ENCODE measurements around the gene ANKRD27. TPM values are rescaled to one million over a fixed set of nuclear protein-coding genes. Genes with fewer than 3 reads are reported as not detected.

The ANKRD27 gene
- total RNA-seq, 4 donors from 2014 or later = 26.4 to 36.2 (median 30.8) TPM

GRCh38 chr19:32686847-32687475 is 12.0 kb upstream of the ANKRD27 start:
- H3K4me3 ChIP-seq = no peak overlapping the region
- no peaks in the 10 kb centered on the region for H3K36me3 ChIP-seq
- TF ChIP-seq CTCF (IDR thresholded peaks at IDR 0.05) = no peak
- no peak for TF ChIP-seq EP300 (IDR thresholded peaks at IDR 0.05)
- no peak for TF ChIP-seq POLR2AphosphoS5 (IDR thresholded peaks at IDR 0.05)
- TF ChIP-seq POLR2A (IDR thresholded peaks at IDR 0.05) = no peak
- WGBS = 98% methylated on average over 6 of the region's 6 CpGs
- H3K27ac ChIP-seq = no peak overlapping the region
- no peaks in the 10 kb centered on the region for H3K9me3 ChIP-seq
- no peak for DNase-seq (ENCODE audit: low spot score in 2 of 2)
- peaks cover 15% of the 10 kb centered on the region for H3K4me1 ChIP-seq
- no peaks in the 10 kb centered on the region for H3K27me3 ChIP-seq

- no peak overlapping the region for H3K27ac ChIP-seq
- no peaks in the 10 kb centered on the region for H3K9me3 ChIP-seq
- H3K4me3 ChIP-seq = no peak overlapping the region
- DNase-seq (ENCODE audit: low spot score in 2 of 2) = no peak
- H3K27me3 ChIP-seq = peaks cover 3% of the 10 kb centered on the region
- no peaks in the 10 kb centered on the region for H3K36me3 ChIP-seq
- TF ChIP-seq POLR2A (IDR thresholded peaks at IDR 0.05) (no peak), POLR2AphosphoS5 (IDR thresholded peaks at IDR 0.05) (no peak), EP300 (IDR thresholded peaks at IDR 0.05) (no peak), CTCF (IDR thresholded peaks at IDR 0.05) (no peak)
- 34% methylated on average over 4 of the region's 4 CpGs for WGBS
- no peaks in the 10 kb centered on the region for H3K4me1 ChIP-seq
These were observed 7.3 kb upstream of the ANKRD27 start for GRCh38 chr19:32682317-32682716.

- Histone ChIP-seq H3K36me3 (no peaks in the 10 kb centered on the region), H3K27ac (no peak overlapping the region), H3K27me3 (peaks cover 16% of the 10 kb centered on the region), H3K9me3 (no peaks in the 10 kb centered on the region), H3K4me1 (peaks cover 9% of the 10 kb centered on the region), H3K4me3 (no peak overlapping the region)
- 85% methylated on average over 2 of the region's 2 CpGs for WGBS
- DNase-seq (ENCODE audit: low spot score in 2 of 2) = no peak
- no peak for TF ChIP-seq POLR2AphosphoS5 (IDR thresholded peaks at IDR 0.05)
- no peak for TF ChIP-seq CTCF (IDR thresholded peaks at IDR 0.05)
- TF ChIP-seq POLR2A (IDR thresholded peaks at IDR 0.05) = no peak
- no peak for TF ChIP-seq EP300 (IDR thresholded peaks at IDR 0.05)
These were observed 6.0 kb upstream of the ANKRD27 start for GRCh38 chr19:32680986-32681385.

GRCh38 chr19:32677657-32678056 is 2.7 kb upstream of the ANKRD27 start:
- TF ChIP-seq POLR2AphosphoS5 (IDR thresholded peaks at IDR 0.05) (no peak), CTCF (IDR thresholded peaks at IDR 0.05) (no peak), POLR2A (IDR thresholded peaks at IDR 0.05) (no peak), EP300 (IDR thresholded peaks at IDR 0.05) (no peak)
- Histone ChIP-seq H3K4me3 (no peak overlapping the region), H3K9me3 (no peaks in the 10 kb centered on the region), H3K27me3 (peaks cover 18% of the 10 kb centered on the region), H3K27ac (no peak overlapping the region), H3K36me3 (no peaks in the 10 kb centered on the region), H3K4me1 (peaks cover 35% of the 10 kb centered on the region)
- DNase-seq (ENCODE audit: low spot score in 2 of 2) = no peak
- 71% methylated on average over 9 of the region's 9 CpGs for whole genome bisulfite sequencing

- H3K4me3 ChIP-seq = peak overlapping the region; percentile 79
- no peak for TF ChIP-seq CTCF (IDR thresholded peaks at IDR 0.05)
- no peak for TF ChIP-seq POLR2A (IDR thresholded peaks at IDR 0.05)
- no peak for TF ChIP-seq POLR2AphosphoS5 (IDR thresholded peaks at IDR 0.05)
- no peak for TF ChIP-seq EP300 (IDR thresholded peaks at IDR 0.05)
- H3K27ac ChIP-seq = no peak overlapping the region
- WGBS = 39% methylated on average over 13 of the region's 33 CpGs
- H3K36me3 ChIP-seq = no peaks in the 10 kb centered on the region
- H3K27me3 ChIP-seq = peaks cover 18% of the 10 kb centered on the region
- H3K4me1 ChIP-seq = peaks cover 43% of the 10 kb centered on the region
- H3K9me3 ChIP-seq = no peaks in the 10 kb centered on the region
- DNase-seq (ENCODE audit: low spot score in 2 of 2) = no peak
These were observed 1.9 kb upstream of the ANKRD27 start for GRCh38 chr19:32676895-32677359.

Data from suprapubic skin (tissue), 4 donors.